ENCODE data around the gene NUCB1.
A peak's percentile ranks its signal among the peaks of the same experiment; 100 is the strongest.

DNA sequence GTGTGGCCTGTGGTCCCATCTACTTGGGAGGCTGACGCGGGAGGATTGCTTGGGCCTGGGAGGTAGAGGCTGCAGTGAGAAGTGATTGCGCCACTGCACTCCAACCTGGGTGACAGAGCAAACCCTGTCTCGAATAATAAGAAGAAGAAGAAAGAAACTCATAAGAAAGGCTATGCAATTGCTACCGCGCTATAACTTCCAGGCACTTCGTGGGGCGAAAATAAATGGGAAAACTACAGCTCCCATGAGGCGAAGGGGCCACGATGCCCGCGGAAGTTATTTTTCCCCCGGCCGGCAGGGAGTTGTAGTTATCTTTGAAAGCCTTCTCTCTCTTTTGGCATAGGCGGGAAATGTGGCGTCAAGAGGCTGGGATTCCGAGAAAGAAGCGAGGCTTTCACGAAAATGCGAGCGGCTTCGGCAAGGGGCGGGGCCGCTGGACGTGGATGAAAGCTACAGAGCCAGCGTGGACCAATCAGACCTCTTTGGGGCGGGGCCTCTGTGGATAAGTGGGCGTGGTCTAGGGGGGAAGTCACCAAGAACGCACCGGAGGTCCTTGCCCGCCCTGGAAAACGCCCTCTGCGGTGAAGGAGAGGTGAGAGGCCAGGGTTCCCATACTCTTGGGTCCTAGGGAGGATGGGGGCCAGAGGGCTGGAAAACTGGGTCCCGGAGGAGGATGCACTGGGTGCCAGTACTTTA, at the start of gene NUCB1:
- peak; percentile 93 for TF ChIP-seq POLR2A (IDR thresholded peaks at IDR 0.05; ENCODE audit: low read length)
- no peak for TF ChIP-seq GATA1 (IDR thresholded peaks at IDR 0.05; ENCODE audit: low read depth, low read length)
